ENCODE measurements around the gene RAD51B.

DNA sequence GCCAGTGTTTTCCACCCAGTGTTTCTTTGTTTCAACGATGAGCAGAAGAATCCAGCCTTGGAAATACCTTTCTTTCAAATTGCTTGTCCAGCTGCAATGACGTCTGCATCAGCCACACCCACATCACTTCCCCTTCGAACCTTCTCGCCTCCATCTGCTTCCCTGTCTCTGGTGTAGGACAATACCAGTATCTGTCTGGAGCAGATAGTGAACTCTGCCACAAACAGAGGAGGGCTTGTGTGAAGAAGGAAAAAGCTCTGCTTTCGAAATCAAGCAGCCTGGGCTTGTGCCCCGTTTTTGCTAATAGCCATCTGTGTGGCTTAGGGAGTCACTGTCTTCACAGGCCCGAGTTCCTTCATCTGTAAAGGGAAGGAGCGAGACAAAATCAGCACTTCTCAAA lies 557.9 kb downstream of the RAD51B start:
- TF ChIP-seq POLR2A (IDR thresholded peaks at IDR 0.05): no peak
- no peak for TF ChIP-seq CTCF (IDR thresholded peaks at IDR 0.05)
